GM12878 (cell line): Measurements from ENCODE around the gene MAB21L1. TPM values are rescaled to one million over a fixed set of nuclear protein-coding genes. Genes with fewer than 3 reads are reported as not detected.

Experiments
- ATAC-seq: fragments of 200-7000 bp; cut with Tn5 transposase; 3 replicates; pipeline ENCODE4 v1.9.1; 2020; ENCODE audit warnings: mild to moderate bottlenecking, moderate library complexity
- BruUV-seq: library from RNA; stranded (reverse); fragments of 400-500 nt; replicated peaks from 2 replicates; lab custom pipeline; 2021; lab: Mats Ljungman, UMichigan
- CTCF ChIA-PET: fragments of 300-600 bp; sonication (Branson Sonifier 250); formaldehyde crosslinking; extraction: SDS; loops from one replicate; lab custom pipeline; 2021; ENCODE audit warnings: inconsistent platforms; lab: Yijun Ruan, JAX
- POLR2A ChIA-PET: fragments of 350-600 bp; formaldehyde crosslinking; extraction: SDS; loops from one replicate; lab custom pipeline; 2021; ENCODE audit warnings: inconsistent platforms; lab: Charles Lee
- RAD21 ChIA-PET: fragments of 300-600 bp; sonication (Branson Sonifier 250); formaldehyde crosslinking; loops from one replicate; lab custom pipeline; 2023; ENCODE audit warnings: antibody characterized with exemption; ENCODE audit not compliant: unreplicated experiment; lab: Charles Lee
- SMC1A ChIA-PET: fragments of 300-600 bp; sonication (Branson Sonifier 250); formaldehyde crosslinking; loops from one replicate; lab custom pipeline; 2023; ENCODE audit not compliant: unreplicated experiment, uncharacterized antibody; lab: Charles Lee
- DNase-seq: peaks from one replicate; pipeline ENCODE4 v3.0.0-alpha.2; 2011; ENCODE audit warnings: low read depth, low spot score
- FAIRE-seq: peaks from 3 replicates; lab custom pipeline; 2011; peaks lifted over from hg19 to GRCh38; lab: Jason Lieb, UNC
- H2AFZ ChIP-seq: 2 replicates; pipeline ENCODE4 v1.6.0; 2011; ENCODE audit warnings: low read depth, low read length, control low read depth; ENCODE audit not compliant: control insufficient read depth
- H3K27ac ChIP-seq: 2 replicates; pipeline ENCODE4 v1.5.1; 2011; ENCODE audit warnings: control low read depth; ENCODE audit not compliant: control insufficient read depth, insufficient read depth
- H3K27me3 ChIP-seq, 2 experiments: replicated peaks in 1 of 2; 2 replicates each; pipeline versions ENCODE4 v1.6.0 to v1.6.1; 2011; ENCODE audit warnings: low read length in 1 of 2; ENCODE audit not compliant: control insufficient read depth in 2 of 2, insufficient read depth in 2 of 2
- H3K36me3 ChIP-seq, 2 experiments: 2 replicates each; pipeline ENCODE4 v1.5.1; 2011; ENCODE audit warnings: low read length in 1 of 2; ENCODE audit not compliant: control insufficient read depth in 2 of 2, insufficient read depth in 2 of 2
- H3K4me1 ChIP-seq: 2 replicates; pipeline ENCODE4 v1.6.1; 2011; ENCODE audit warnings: mild to moderate bottlenecking, low read length, moderate library complexity, mixed read lengths; ENCODE audit not compliant: control insufficient read depth, insufficient read depth
- H3K4me2 ChIP-seq: 2 replicates; pipeline ENCODE4 v1.6.0; 2011; ENCODE audit warnings: control low read depth; ENCODE audit not compliant: control insufficient read depth, insufficient read depth
- H3K4me3 ChIP-seq: fragments of 200-600 bp; sonication (generic); 2 replicates; pipeline ENCODE4 v1.5.1; 2016
- H3K79me2 ChIP-seq: 2 replicates; pipeline ENCODE4 v1.6.0; 2011; ENCODE audit warnings: low read length; ENCODE audit not compliant: control insufficient read depth, insufficient read depth
- H3K9ac ChIP-seq: 2 replicates; pipeline ENCODE4 v1.8.0; 2011; ENCODE audit warnings: low read length, control low read depth, mixed read lengths; ENCODE audit not compliant: control insufficient read depth, insufficient read depth
- H3K9me3 ChIP-seq: replicated peaks from 3 replicates; pipeline ENCODE4 v1.5.1; 2011; ENCODE audit warnings: mild to moderate bottlenecking, low read length; ENCODE audit not compliant: control insufficient read depth, insufficient read depth
- H4K20me1 ChIP-seq: 2 replicates; pipeline ENCODE4 v1.6.0; 2011; ENCODE audit not compliant: control insufficient read depth, insufficient read depth
- GATAD2B ChIP-seq: fragments of 450-650 bp; conservative IDR thresholded peaks from 2 replicates; pipeline ENCODE4 v1.6.1; 2017; ENCODE audit warnings: low read depth, mild to moderate bottlenecking, moderate library complexity
- IRF5 ChIP-seq: fragments of 450-650 bp; IDR thresholded peaks from 2 replicates; pipeline ENCODE4 v1.6.1; 2017; ENCODE audit warnings: borderline replicate concordance
- LARP7 ChIP-seq: fragments of 450-650 bp; IDR thresholded peaks from 2 replicates; pipeline ENCODE4 v1.6.1; 2017; ENCODE audit warnings: mild to moderate bottlenecking
- MAX ChIP-seq: IDR thresholded peaks from 2 replicates; pipeline ENCODE4 v1.6.1; 2012; ENCODE audit warnings: low read depth, low read length, improper control_type of control experiment
- POU2F2 ChIP-seq: IDR thresholded peaks from 3 replicates; pipeline ENCODE4 v1.6.1; 2011; ENCODE audit warnings: low read depth, mild to moderate bottlenecking, low read length, borderline replicate concordance
- WGBS: methylation state at CpG from one replicate; pipeline ENCODE4 v1.1.6; 2016; ENCODE audit warnings: low lambda C conversion rate; ENCODE audit not compliant: insufficient replicate concordance, insufficient coverage; ENCODE audit errors: missing lambda C conversion rate; 5-methylcytosine and 5-hydroxymethylcytosine counted together
- in situ Hi-C: fragments of 300-500 bp; cut with MboI; formaldehyde crosslinking; loops from 9 replicates; pipeline ENCODE4 v1.14.3; 2018; ENCODE audit warnings: mixed read lengths
- intact Hi-C: fragments of 100-400 bp; cut with micrococcal nuclease; formaldehyde crosslinking; loops from one replicate; pipeline ENCODE4 v1.14.2; 2022; ENCODE audit not compliant: unreplicated experiment
- polyA plus RNA-seq, 11 experiments: library from polyadenylated mRNA; depleted of rRNA in 4 of 11; unstranded in 6 of 11; stranded (reverse) in 5 of 11; fragments of >200 nt; fragmentation: Nextera tagmentation in 4 of 11; fragmentation: Illumina TruSeq in 1 of 11; extraction: Ambion mirVana in 4 of 11; extraction: Trizol in 1 of 11; gene quantifications; 1 replicate in 1 of 11; 2 replicates in 10 of 11; pipeline versions ENCODE4 v1.2.1 to v1.2.3, GENCODE V29; 2011 to 2016; ENCODE audit warnings: inconsistent platforms in 2 of 11, missing spikeins in 2 of 11, low read depth in 1 of 11
- total RNA-seq, 4 experiments: library from RNA; depleted of rRNA in 3 of 4; stranded (reverse); fragments of >200 nt in 3 of 4; fragmentation: Illumina TruSeq in 1 of 4; extraction: Trizol in 1 of 4; gene quantifications; 2 replicates each; pipeline versions ENCODE4 v1.2.1 to v1.2.3, GENCODE V29; 2013 to 2021
- TF ChIP-seq, protein P1 (sequence below), 3 experiments: IDR thresholded peaks in 2 of 3; conservative IDR thresholded peaks in 1 of 3; 2 replicates each; pipeline ENCODE4 v1.5.1; 2011; ENCODE audit warnings: low read depth in 3 of 3, low read length in 3 of 3, mild to moderate bottlenecking in 3 of 3, control low read depth in 2 of 3, moderate library complexity in 2 of 3, inconsistent platforms in 1 of 3, mixed read lengths in 1 of 3; ENCODE audit not compliant: control insufficient read depth in 2 of 3, insufficient read depth in 1 of 3; ENCODE audit errors: extremely low read depth in 1 of 3
- TF ChIP-seq, protein P2 (sequence below): IDR thresholded peaks from 2 replicates; pipeline ENCODE4 v1.6.1; 2011; ENCODE audit warnings: mild to moderate bottlenecking, low read depth, low read length, moderate library complexity; ENCODE audit not compliant: insufficient replicate concordance

MAB21L1 gene
- total and polyA plus RNA-seq, 10 of the 15 experiments (the other 5 are each of a cell fraction or from before 2014, with no cell fraction given): 0.01 to 0.05 TPM; not detected in 8

- POLR2A ChIA-PET: no interaction called here
- in situ Hi-C loops: no loop called here
- Histone ChIP-seq H3K9ac (no peak overlapping the region), H4K20me1 (no peaks in the 10 kb centered on the region), H3K4me2 (no peak overlapping the region), H3K9me3 (no peaks in the 10 kb centered on the region; the same call in 2 of the 3 replicates), H3K27me3 (peaks cover 8 to 27% of the 10 kb centered on the region in 2 experiments), H3K4me3 (no peak overlapping the region), H3K4me1 (no peaks in the 10 kb centered on the region), H2AFZ (no peak overlapping the region), H3K79me2 (no peaks in the 10 kb centered on the region), H3K36me3 (no peaks in the 10 kb centered on the region), H3K27ac (no peak overlapping the region)
- TF ChIP-seq POU2F2: no peak
- BruUV-seq: no TSS peak
- CTCF ChIA-PET: no interaction called here
- 5% methylated on average over 5 of the region's 5 CpGs for WGBS
- DNase-seq: no peak
- SMC1A ChIA-PET: no interaction called here
- no peak for ATAC-seq
- RAD21 ChIA-PET: no interaction called here
- intact Hi-C loops: no loop called here
- FAIRE-seq: no peak
These were observed 977 bp upstream of the MAB21L1 start for GRCh38 chr13:35477386-35477946.

GRCh38 chr13:35475212-35475959 lies 1.1 kb downstream of the MAB21L1 start:
- FAIRE-seq (no peak), ATAC-seq (no peak; the same call in 2 of the 3 replicates), DNase-seq (no peak)
- H4K20me1 ChIP-seq: no peaks in the 10 kb centered on the region
- intact Hi-C loops (no loop called here), in situ Hi-C loops (no loop called here)
- H3K9ac ChIP-seq: no peak overlapping the region
- BruUV-seq: no TSS peak
- CTCF ChIA-PET: no interaction called here
- H3K79me2 ChIP-seq: no peaks in the 10 kb centered on the region
- no peaks in the 10 kb centered on the region for H3K36me3 ChIP-seq
- SMC1A ChIA-PET: no interaction called here
- RAD21 ChIA-PET: no interaction called here
- H3K27ac ChIP-seq: no peak overlapping the region
- H3K4me1 ChIP-seq: no peaks in the 10 kb centered on the region
- no peaks in the 10 kb centered on the region; the same call in 2 of the 3 replicates for H3K9me3 ChIP-seq
- peak overlapping the region; percentile 40; the same call in 1 of the 2 replicates for H3K4me3 ChIP-seq
- WGBS: 24% methylated on average over 42 of the region's 47 CpGs
- peaks cover 11 to 32% of the 10 kb centered on the region in 2 experiments for H3K27me3 ChIP-seq
- POLR2A ChIA-PET: no interaction called here
- H2AFZ ChIP-seq: peak overlapping the region; percentile 12
- peak overlapping the region; percentile 77 for H3K4me2 ChIP-seq
- TF ChIP-seq, protein P1, sequence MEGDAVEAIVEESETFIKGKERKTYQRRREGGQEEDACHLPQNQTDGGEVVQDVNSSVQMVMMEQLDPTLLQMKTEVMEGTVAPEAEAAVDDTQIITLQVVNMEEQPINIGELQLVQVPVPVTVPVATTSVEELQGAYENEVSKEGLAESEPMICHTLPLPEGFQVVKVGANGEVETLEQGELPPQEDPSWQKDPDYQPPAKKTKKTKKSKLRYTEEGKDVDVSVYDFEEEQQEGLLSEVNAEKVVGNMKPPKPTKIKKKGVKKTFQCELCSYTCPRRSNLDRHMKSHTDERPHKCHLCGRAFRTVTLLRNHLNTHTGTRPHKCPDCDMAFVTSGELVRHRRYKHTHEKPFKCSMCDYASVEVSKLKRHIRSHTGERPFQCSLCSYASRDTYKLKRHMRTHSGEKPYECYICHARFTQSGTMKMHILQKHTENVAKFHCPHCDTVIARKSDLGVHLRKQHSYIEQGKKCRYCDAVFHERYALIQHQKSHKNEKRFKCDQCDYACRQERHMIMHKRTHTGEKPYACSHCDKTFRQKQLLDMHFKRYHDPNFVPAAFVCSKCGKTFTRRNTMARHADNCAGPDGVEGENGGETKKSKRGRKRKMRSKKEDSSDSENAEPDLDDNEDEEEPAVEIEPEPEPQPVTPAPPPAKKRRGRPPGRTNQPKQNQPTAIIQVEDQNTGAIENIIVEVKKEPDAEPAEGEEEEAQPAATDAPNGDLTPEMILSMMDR (IDR thresholded peaks at IDR 0.05 in 2 of 3, conservative IDR thresholded peaks at IDR 0.05 in 1 of 3; ENCODE audit: control insufficient read depth in 2 of 3, extremely low read depth in 1 of 3, insufficient read depth in 1 of 3, low read depth in 3 of 3, low read length in 3 of 3): no peak
- TF ChIP-seq GATAD2B (no peak), MAX (no peak), LARP7 (no peak), IRF5 (no peak)
- TF ChIP-seq, protein P2, sequence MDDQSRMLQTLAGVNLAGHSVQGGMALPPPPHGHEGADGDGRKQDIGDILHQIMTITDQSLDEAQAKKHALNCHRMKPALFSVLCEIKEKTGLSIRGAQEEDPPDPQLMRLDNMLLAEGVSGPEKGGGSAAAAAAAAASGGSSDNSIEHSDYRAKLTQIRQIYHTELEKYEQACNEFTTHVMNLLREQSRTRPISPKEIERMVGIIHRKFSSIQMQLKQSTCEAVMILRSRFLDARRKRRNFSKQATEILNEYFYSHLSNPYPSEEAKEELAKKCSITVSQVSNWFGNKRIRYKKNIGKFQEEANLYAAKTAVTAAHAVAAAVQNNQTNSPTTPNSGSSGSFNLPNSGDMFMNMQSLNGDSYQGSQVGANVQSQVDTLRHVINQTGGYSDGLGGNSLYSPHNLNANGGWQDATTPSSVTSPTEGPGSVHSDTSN: no peak
